Gastrocnemius medialis (tissue), 4 donors: Measurements from ENCODE around the gene SCGB1C1.

Source experiments
- CTCF ChIP-seq, 5 experiments: fragments of 450-650 bp in 3 of 5; fragments of 200-600 bp in 2 of 5; sonication (generic) in 2 of 5; IDR thresholded peaks in 4 of 5; conservative IDR thresholded peaks in 1 of 5; 1 replicate in 4 of 5; 2 replicates in 1 of 5; pipeline ENCODE4 v1.5.1; 2016 to 2019; ENCODE audit warnings: antibody characterized with exemption in 5 of 5, mild to moderate bottlenecking in 3 of 5, moderate library complexity in 3 of 5
- POLR2A ChIP-seq, 2 donors: fragments of 450-650 bp; IDR thresholded peaks; one replicate each; pipeline ENCODE4 v1.6.1; 2017; ENCODE audit warnings: antibody characterized with exemption in 2 of 2, mild to moderate bottlenecking in 2 of 2, moderate library complexity in 2 of 2

- no peak for TF ChIP-seq POLR2A (IDR thresholded peaks at IDR 0.05)
- no peak for TF ChIP-seq CTCF (IDR thresholded peaks at IDR 0.05 in 4 of 5, conservative IDR thresholded peaks at IDR 0.05 in 1 of 5)
Observed at GRCh38 chr11:196786-197731, 4.2 kb downstream of the SCGB1C1 start.
